Body of pancreas (tissue), 4 donors: ENCODE measurements around the gene GNAI1. TPM values are rescaled to one million over a fixed set of nuclear protein-coding genes. Genes with fewer than 3 reads are reported as not detected.

Experiments used
- ATAC-seq: fragments of 150-250 bp; one replicate; pipeline ENCODE4 v1.9.1; 2016
- DNase-seq, 4 donors: peaks; one replicate each; pipeline ENCODE4 v3.0.0-alpha.2; 2019
- H3K27ac ChIP-seq, 4 donors: fragments of 200-600 bp; sonication (generic); 1 replicate in 3 of 4; 2 replicates in 1 of 4; pipeline versions ENCODE4 v1.5.1 to v1.6.1; 2016 to 2019; ENCODE audit warnings: mild to moderate bottlenecking in 1 of 4, mixed read lengths in 1 of 4, moderate library complexity in 1 of 4
- H3K27me3 ChIP-seq, 2 donors: fragments of 200-600 bp; sonication (generic); one replicate each; pipeline ENCODE4 v1.6.0; 2016; ENCODE audit warnings: mild to moderate bottlenecking in 1 of 2
- H3K36me3 ChIP-seq, 2 donors: fragments of 200-600 bp; sonication (generic); replicated peaks in 1 of 2; 2 replicates each; pipeline ENCODE4 v1.5.1; 2016; ENCODE audit warnings: low read depth in 2 of 2; ENCODE audit not compliant: insufficient read depth in 1 of 2
- H3K4me1 ChIP-seq: fragments of 200-600 bp; sonication (generic); one replicate; pipeline ENCODE4 v1.6.0; 2016
- H3K4me3 ChIP-seq, 2 donors: fragments of 200-600 bp; sonication (generic); 1 replicate in 1 of 2; 2 replicates in 1 of 2; pipeline ENCODE4 v1.5.1; 2016 to 2019
- H3K9me3 ChIP-seq, 3 donors: fragments of 200-600 bp; sonication (generic); 1 replicate in 2 of 3; 2 replicates in 1 of 3; pipeline ENCODE4 v1.5.1; 2016
- POLR2A ChIP-seq, 3 donors: fragments of 450-650 bp; IDR thresholded peaks; one replicate each; pipeline ENCODE4 v1.6.1; 2016; ENCODE audit warnings: antibody characterized with exemption in 3 of 3, mild to moderate bottlenecking in 2 of 3
- WGBS, 2 donors: methylation state at CpG; one replicate each; pipeline ENCODE4 v1.1.5; 2017; 5-methylcytosine and 5-hydroxymethylcytosine counted together
- intact Hi-C: fragments of 100-400 bp; cut with DNase I; formaldehyde crosslinking; loops from one replicate; pipeline ENCODE4 v1.15.1; 2023
- total RNA-seq, 2 donors: library from RNA; depleted of rRNA; stranded (reverse); fragments of >200 nt; gene quantifications; one replicate each; pipeline ENCODE4 v1.1.0, GENCODE V29; 2016
- TF ChIP-seq, protein P1 (sequence below), 7 experiments: fragments of 450-650 bp in 4 of 7; fragments of 200-600 bp in 3 of 7; sonication (generic) in 3 of 7; IDR thresholded peaks; one replicate each; pipeline ENCODE4 v1.5.1; 2016 to 2019; ENCODE audit warnings: antibody characterized with exemption in 7 of 7

The GNAI1 gene
- total RNA-seq, 2 donors from 2014 or later = 9.1 to 16.5 TPM

- no peaks in the 10 kb centered on the region for H3K27me3 ChIP-seq
- intact Hi-C loops = no loop called here
- no peak for TF ChIP-seq POLR2A (IDR thresholded peaks at IDR 0.05)
- TF ChIP-seq, protein P1, sequence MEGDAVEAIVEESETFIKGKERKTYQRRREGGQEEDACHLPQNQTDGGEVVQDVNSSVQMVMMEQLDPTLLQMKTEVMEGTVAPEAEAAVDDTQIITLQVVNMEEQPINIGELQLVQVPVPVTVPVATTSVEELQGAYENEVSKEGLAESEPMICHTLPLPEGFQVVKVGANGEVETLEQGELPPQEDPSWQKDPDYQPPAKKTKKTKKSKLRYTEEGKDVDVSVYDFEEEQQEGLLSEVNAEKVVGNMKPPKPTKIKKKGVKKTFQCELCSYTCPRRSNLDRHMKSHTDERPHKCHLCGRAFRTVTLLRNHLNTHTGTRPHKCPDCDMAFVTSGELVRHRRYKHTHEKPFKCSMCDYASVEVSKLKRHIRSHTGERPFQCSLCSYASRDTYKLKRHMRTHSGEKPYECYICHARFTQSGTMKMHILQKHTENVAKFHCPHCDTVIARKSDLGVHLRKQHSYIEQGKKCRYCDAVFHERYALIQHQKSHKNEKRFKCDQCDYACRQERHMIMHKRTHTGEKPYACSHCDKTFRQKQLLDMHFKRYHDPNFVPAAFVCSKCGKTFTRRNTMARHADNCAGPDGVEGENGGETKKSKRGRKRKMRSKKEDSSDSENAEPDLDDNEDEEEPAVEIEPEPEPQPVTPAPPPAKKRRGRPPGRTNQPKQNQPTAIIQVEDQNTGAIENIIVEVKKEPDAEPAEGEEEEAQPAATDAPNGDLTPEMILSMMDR (IDR thresholded peaks at IDR 0.05) = no peak
- no peak for DNase-seq
- H3K9me3 ChIP-seq = no peaks in the 10 kb centered on the region
- no peak overlapping the region for H3K27ac ChIP-seq
- whole genome bisulfite sequencing, 2 donors = 68 to 72% methylated on average over 4 of the region's 4 CpGs
- peaks cover 12% of the 10 kb centered on the region for H3K4me1 ChIP-seq
- no peak for ATAC-seq
- no peaks in the 10 kb centered on the region for H3K36me3 ChIP-seq
- H3K4me3 ChIP-seq = no peak overlapping the region
These were observed 50.1 kb downstream of the GNAI1 start for GRCh38 chr7:80184693-80185092.

DNA sequence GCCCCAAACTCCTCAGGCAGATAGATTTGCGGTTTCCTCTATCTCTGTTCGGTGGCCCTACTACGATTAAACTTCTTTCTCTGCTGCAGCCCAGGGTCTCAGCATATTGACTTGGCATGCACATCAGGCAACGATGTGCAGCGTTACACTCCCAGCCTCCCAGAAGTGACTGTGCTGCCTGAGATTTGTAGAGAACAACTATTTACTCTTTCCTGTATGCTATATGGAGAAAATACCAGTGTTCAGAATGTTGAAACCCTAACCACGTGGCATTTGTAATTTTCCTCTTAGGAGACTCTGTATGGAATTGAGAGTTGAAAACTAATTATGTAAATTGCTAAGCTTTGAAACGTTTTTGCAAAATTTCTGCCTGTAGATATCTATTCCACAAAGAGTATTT is 50.9 kb downstream of the GNAI1 start:
- no peak overlapping the region for H3K27ac ChIP-seq
- TF ChIP-seq POLR2A (IDR thresholded peaks at IDR 0.05) = no peak
- TF ChIP-seq, protein P1 (IDR thresholded peaks at IDR 0.05) = no peak
- ATAC-seq (no peak), DNase-seq (no peak)
- H3K4me3 ChIP-seq = no peak overlapping the region
- H3K4me1 ChIP-seq = peaks cover 12% of the 10 kb centered on the region
- intact Hi-C loops = no loop called here
- no peaks in the 10 kb centered on the region for H3K27me3 ChIP-seq
- no peaks in the 10 kb centered on the region for H3K9me3 ChIP-seq
- WGBS, 2 donors = 81 to 87% methylated on average over 7 of the region's 7 CpGs
- H3K36me3 ChIP-seq = no peaks in the 10 kb centered on the region

DNA sequence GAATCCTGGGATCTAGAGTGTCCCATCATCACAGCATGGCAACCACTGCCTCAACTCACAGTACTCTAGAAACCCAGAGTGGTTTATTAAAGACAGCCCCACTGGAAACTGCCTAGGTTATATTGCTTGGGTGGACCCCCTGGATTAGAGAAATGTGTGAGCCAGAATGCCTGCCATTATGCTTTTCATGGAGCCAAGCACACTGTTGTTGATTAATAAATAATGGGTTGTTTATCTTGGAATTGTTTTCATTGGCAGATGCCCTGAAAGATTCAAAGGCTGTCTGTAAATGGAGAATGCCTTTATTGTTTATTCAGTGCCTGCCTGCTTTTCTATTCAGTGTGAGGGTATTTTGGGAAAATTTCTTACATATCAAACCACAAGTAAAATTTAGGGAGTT is 52.1 kb downstream of the GNAI1 start:
- TF ChIP-seq, protein P1 (IDR thresholded peaks at IDR 0.05) = no peak
- TF ChIP-seq POLR2A (IDR thresholded peaks at IDR 0.05) = no peak
- no peak overlapping the region for H3K4me3 ChIP-seq
- H3K36me3 ChIP-seq = no peaks in the 10 kb centered on the region
- H3K4me1 ChIP-seq = peaks cover 12% of the 10 kb centered on the region
- DNase-seq (no peak), ATAC-seq (no peak)
- intact Hi-C loops = no loop called here
- H3K27ac ChIP-seq = no peak overlapping the region
- H3K9me3 ChIP-seq = no peaks in the 10 kb centered on the region
- H3K27me3 ChIP-seq = no peaks in the 10 kb centered on the region

- intact Hi-C loops = no loop called here
- WGBS, 2 donors = 46 to 50% methylated on average over 1 of the region's 1 CpG
- Histone ChIP-seq H3K4me3 (no peak overlapping the region), H3K27ac (no peak overlapping the region), H3K27me3 (no peaks in the 10 kb centered on the region), H3K36me3 (no peaks in the 10 kb centered on the region), H3K4me1 (peaks cover 12% of the 10 kb centered on the region), H3K9me3 (no peaks in the 10 kb centered on the region)
- ATAC-seq = no peak
- DNase-seq = no peak
- TF ChIP-seq, protein P1 (IDR thresholded peaks at IDR 0.05) = no peak
- TF ChIP-seq POLR2A (IDR thresholded peaks at IDR 0.05) = no peak
These were observed 52.6 kb downstream of the GNAI1 start for GRCh38 chr7:80187279-80187678.

DNA sequence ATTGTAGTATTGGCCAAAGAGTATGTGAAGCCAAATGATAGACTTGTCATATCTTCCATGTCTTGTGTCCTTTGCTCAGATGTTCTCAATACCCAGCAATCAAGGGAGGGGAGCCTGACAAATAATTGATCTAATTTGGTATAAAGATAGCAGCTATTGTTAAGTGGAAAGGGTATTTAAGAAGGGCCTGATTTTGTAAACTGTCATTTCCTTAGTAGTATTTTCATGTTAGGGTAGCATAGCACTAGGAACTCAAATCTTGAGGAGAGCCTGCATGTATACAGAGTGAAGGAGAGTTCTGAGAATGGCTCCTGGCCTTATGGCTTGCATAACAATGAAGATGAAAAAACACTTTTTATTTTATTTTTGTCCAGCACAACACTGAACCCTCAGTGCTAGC is 53.1 kb downstream of the GNAI1 start:
- intact Hi-C loops = no loop called here
- Histone ChIP-seq H3K27me3 (no peaks in the 10 kb centered on the region), H3K27ac (no peak overlapping the region), H3K4me1 (peaks cover 12% of the 10 kb centered on the region), H3K9me3 (no peaks in the 10 kb centered on the region), H3K36me3 (no peaks in the 10 kb centered on the region), H3K4me3 (no peak overlapping the region)
- TF ChIP-seq POLR2A (IDR thresholded peaks at IDR 0.05) = no peak
- TF ChIP-seq, protein P1 (IDR thresholded peaks at IDR 0.05) = no peak
- DNase-seq (no peak), ATAC-seq (no peak)
